ENCODE measurements around the gene OSTF1. TPM values are rescaled to one million over a fixed set of nuclear protein-coding genes. Genes with fewer than 3 reads are reported as not detected.

Gene OSTF1
- total RNA-seq, 1 donor from 2014 or later = 38.4 TPM

- no peaks in the 10 kb centered on the region for H3K36me3 Mint-ChIP-seq (ENCODE audit: unreplicated experiment)
- H3K27ac Mint-ChIP-seq (ENCODE audit: unreplicated experiment) = no peak overlapping the region
- peaks cover 23% of the 10 kb centered on the region for H3K4me1 Mint-ChIP-seq (ENCODE audit: low read depth, unreplicated experiment)
- TF ChIP-seq CTCF (IDR thresholded peaks at IDR 0.05; ENCODE audit: partially characterized antibody, unreplicated experiment) = no peak
- DNase-seq = no peak
- peaks cover 5% of the 10 kb centered on the region for H3K9me3 Mint-ChIP-seq (ENCODE audit: unreplicated experiment)
- no peak overlapping the region for H3K4me3 Mint-ChIP-seq (ENCODE audit: unreplicated experiment)
- peaks cover 7% of the 10 kb centered on the region for H3K27me3 Mint-ChIP-seq (ENCODE audit: unreplicated experiment)
Measured at GRCh38 chr9:75096796-75097195, 8.5 kb downstream of the OSTF1 start.

GRCh38 chr9:75101004-75101588 is 12.8 kb downstream of the OSTF1 start:
- Mint-ChIP-seq H3K27me3 (ENCODE audit: unreplicated experiment) (peaks cover 2% of the 10 kb centered on the region), H3K4me1 (ENCODE audit: low read depth, unreplicated experiment) (peaks cover 3% of the 10 kb centered on the region), H3K4me3 (ENCODE audit: unreplicated experiment) (no peak overlapping the region), H3K36me3 (ENCODE audit: unreplicated experiment) (no peaks in the 10 kb centered on the region), H3K9me3 (ENCODE audit: unreplicated experiment) (peaks cover 1% of the 10 kb centered on the region), H3K27ac (ENCODE audit: unreplicated experiment) (no peak overlapping the region)
- no peak for TF ChIP-seq CTCF (IDR thresholded peaks at IDR 0.05; ENCODE audit: partially characterized antibody, unreplicated experiment)
- DNase-seq = no peak

GRCh38 chr9:75102177-75102790 is 14.0 kb downstream of the OSTF1 start:
- TF ChIP-seq CTCF (IDR thresholded peaks at IDR 0.05; ENCODE audit: partially characterized antibody, unreplicated experiment) = no peak
- H3K27me3 Mint-ChIP-seq (ENCODE audit: unreplicated experiment) = peaks cover 2% of the 10 kb centered on the region
- no peak overlapping the region for H3K4me3 Mint-ChIP-seq (ENCODE audit: unreplicated experiment)
- peaks cover 2% of the 10 kb centered on the region for H3K4me1 Mint-ChIP-seq (ENCODE audit: low read depth, unreplicated experiment)
- no peak overlapping the region for H3K27ac Mint-ChIP-seq (ENCODE audit: unreplicated experiment)
- DNase-seq = no peak
- H3K36me3 Mint-ChIP-seq (ENCODE audit: unreplicated experiment) = no peaks in the 10 kb centered on the region
- H3K9me3 Mint-ChIP-seq (ENCODE audit: unreplicated experiment) = peaks cover 1% of the 10 kb centered on the region

- Mint-ChIP-seq H3K36me3 (ENCODE audit: unreplicated experiment) (no peaks in the 10 kb centered on the region), H3K4me1 (ENCODE audit: low read depth, unreplicated experiment) (peaks cover 2% of the 10 kb centered on the region), H3K27ac (ENCODE audit: unreplicated experiment) (no peak overlapping the region), H3K4me3 (ENCODE audit: unreplicated experiment) (no peak overlapping the region), H3K27me3 (ENCODE audit: unreplicated experiment) (peaks cover 2% of the 10 kb centered on the region), H3K9me3 (ENCODE audit: unreplicated experiment) (peaks cover 1% of the 10 kb centered on the region)
- TF ChIP-seq CTCF (IDR thresholded peaks at IDR 0.05; ENCODE audit: partially characterized antibody, unreplicated experiment) = no peak
- no peak for DNase-seq
Measured at GRCh38 chr9:75104607-75105006, 16.3 kb downstream of the OSTF1 start.

- no peak for TF ChIP-seq CTCF (IDR thresholded peaks at IDR 0.05; ENCODE audit: partially characterized antibody, unreplicated experiment)
- H3K4me1 Mint-ChIP-seq (ENCODE audit: low read depth, unreplicated experiment) = peaks cover 2% of the 10 kb centered on the region
- no peak overlapping the region for H3K27ac Mint-ChIP-seq (ENCODE audit: unreplicated experiment)
- H3K27me3 Mint-ChIP-seq (ENCODE audit: unreplicated experiment) = peaks cover 2% of the 10 kb centered on the region
- no peak overlapping the region for H3K4me3 Mint-ChIP-seq (ENCODE audit: unreplicated experiment)
- no peaks in the 10 kb centered on the region for H3K36me3 Mint-ChIP-seq (ENCODE audit: unreplicated experiment)
- no peak for DNase-seq
- H3K9me3 Mint-ChIP-seq (ENCODE audit: unreplicated experiment) = peaks cover 1% of the 10 kb centered on the region
Measured at GRCh38 chr9:75105019-75105540, 16.8 kb downstream of the OSTF1 start.
